Tibial nerve (tissue), 4 donors: ENCODE measurements around the gene ZNF552.

Experiments used
- EP300 ChIP-seq, 2 donors: sonication (generic); formaldehyde crosslinking; IDR thresholded peaks; one replicate each; pipeline ENCODE4 v1.6.1; 2017; ENCODE audit warnings: antibody characterized with exemption in 2 of 2, mild to moderate bottlenecking in 1 of 2
- POLR2A ChIP-seq, 2 donors: fragments of 450-650 bp; IDR thresholded peaks; one replicate each; pipeline ENCODE4 v1.6.1; 2017; ENCODE audit warnings: antibody characterized with exemption in 2 of 2, mild to moderate bottlenecking in 2 of 2, moderate library complexity in 2 of 2
- TF ChIP-seq, protein P1 (sequence below), 5 experiments: fragments of 200-600 bp in 3 of 5; fragments of 450-650 bp in 2 of 5; sonication (generic) in 3 of 5; IDR thresholded peaks; one replicate each; pipeline ENCODE4 v1.5.1; 2016 to 2019; ENCODE audit warnings: antibody characterized with exemption in 5 of 5, mild to moderate bottlenecking in 3 of 5, moderate library complexity in 2 of 5

DNA sequence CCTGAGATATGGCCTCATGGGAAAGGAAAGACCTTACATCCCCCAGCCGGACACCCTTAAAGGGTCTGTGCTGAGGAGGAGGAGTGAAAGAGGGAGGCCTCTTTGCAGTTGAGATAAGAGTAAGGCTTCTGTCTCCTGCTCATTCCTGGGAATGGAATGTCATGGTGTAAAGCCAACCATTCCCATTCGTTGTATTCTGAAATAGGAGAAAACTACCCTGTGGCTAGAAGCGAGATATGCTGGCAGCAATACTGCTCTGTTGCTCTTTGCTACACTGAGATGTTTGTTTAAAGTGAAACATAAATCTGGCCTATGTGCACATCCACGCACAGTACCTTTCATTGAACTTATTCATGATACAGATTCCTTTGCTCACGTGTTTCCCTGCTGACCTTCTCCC lies 14.6 kb upstream of the ZNF552 start:
- TF ChIP-seq, protein P1, sequence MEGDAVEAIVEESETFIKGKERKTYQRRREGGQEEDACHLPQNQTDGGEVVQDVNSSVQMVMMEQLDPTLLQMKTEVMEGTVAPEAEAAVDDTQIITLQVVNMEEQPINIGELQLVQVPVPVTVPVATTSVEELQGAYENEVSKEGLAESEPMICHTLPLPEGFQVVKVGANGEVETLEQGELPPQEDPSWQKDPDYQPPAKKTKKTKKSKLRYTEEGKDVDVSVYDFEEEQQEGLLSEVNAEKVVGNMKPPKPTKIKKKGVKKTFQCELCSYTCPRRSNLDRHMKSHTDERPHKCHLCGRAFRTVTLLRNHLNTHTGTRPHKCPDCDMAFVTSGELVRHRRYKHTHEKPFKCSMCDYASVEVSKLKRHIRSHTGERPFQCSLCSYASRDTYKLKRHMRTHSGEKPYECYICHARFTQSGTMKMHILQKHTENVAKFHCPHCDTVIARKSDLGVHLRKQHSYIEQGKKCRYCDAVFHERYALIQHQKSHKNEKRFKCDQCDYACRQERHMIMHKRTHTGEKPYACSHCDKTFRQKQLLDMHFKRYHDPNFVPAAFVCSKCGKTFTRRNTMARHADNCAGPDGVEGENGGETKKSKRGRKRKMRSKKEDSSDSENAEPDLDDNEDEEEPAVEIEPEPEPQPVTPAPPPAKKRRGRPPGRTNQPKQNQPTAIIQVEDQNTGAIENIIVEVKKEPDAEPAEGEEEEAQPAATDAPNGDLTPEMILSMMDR (IDR thresholded peaks at IDR 0.05), result no peak
- no peak for TF ChIP-seq EP300 (IDR thresholded peaks at IDR 0.05)
- no peak for TF ChIP-seq POLR2A (IDR thresholded peaks at IDR 0.05)
